RPMI7951 (cell line): ENCODE results near the gene SMIM38. TPM values are rescaled to one million over a fixed set of nuclear protein-coding genes. Genes with fewer than 3 reads are reported as not detected.
"Not testable (repeated sequence)": the region's sequence is repeated elsewhere in the genome, so short reads cannot be mapped to it uniquely, and the experiment has no call there.

ENCODE experiments used
- DNase-seq: peaks from one replicate; pipeline ENCODE4 v3.0.0-alpha.2; 2012; ENCODE audit warnings: low read depth
- total RNA-seq: library from RNA; depleted of rRNA; stranded (reverse); fragments of >200 nt; shearing (Covaris generic); gene quantifications from 2 replicates; pipeline ENCODE4 v1.2.3, GENCODE V29; 2014

The SMIM38 gene
- total RNA-seq, 1 experiment from 2014 or later, result not detected

DNA sequence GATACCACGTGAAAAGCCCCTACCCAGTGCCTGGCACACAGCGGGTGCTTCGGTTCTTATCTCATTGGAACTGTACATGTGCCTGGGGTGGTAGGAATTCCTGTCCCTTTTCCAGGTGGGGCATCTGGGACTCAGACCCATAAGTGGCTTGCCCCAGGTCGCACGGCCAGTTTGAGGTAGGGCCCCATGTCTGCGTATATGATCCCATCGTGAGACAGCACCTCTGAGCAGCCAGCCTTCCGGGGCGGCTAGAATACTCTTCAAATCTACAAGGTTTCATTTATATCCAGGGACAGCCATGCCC, 33.5 kb upstream of the SMIM38 start:
- DNase-seq, result no peak

DNA sequence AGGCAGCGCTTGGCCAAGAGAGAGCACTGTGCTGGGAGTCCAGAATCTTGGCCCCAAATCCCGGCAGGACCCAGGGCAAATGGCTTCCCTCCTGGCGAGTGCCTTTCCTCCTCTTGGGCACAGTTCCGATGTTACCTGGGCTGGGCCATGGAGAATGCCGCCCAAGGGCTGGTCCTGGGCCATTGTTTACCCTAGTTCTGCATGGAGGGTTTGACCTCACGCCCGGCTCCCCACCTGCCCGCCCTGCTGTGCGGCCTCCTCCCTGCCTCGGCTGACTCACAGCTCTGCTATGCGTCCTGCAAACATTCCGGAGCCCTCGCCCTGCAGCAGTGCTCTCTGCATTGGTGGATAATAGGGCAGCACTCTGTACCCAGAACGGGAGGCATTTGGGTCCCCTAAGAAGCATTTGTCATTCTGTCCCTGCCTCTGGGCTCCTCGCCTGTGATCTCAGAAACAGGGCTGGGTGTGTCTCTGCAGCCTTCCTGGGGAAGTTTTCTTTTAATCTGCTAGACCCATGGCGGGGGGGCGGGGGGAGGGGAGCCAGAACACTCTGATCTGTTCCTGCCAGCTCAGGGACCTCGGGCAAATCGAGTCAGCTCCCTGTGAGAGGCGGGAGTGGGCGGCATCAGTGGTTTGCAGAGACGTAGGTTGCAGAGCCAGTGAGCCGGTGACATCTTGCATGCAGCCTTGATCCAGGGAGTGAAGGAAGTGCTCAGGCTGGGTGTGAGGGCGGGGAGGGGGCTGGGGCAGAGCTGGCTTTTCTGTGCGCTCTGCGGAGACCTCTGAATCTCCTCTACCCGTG, 32.9 kb upstream of the SMIM38 start:
- peak; percentile 91 for DNase-seq

DNA sequence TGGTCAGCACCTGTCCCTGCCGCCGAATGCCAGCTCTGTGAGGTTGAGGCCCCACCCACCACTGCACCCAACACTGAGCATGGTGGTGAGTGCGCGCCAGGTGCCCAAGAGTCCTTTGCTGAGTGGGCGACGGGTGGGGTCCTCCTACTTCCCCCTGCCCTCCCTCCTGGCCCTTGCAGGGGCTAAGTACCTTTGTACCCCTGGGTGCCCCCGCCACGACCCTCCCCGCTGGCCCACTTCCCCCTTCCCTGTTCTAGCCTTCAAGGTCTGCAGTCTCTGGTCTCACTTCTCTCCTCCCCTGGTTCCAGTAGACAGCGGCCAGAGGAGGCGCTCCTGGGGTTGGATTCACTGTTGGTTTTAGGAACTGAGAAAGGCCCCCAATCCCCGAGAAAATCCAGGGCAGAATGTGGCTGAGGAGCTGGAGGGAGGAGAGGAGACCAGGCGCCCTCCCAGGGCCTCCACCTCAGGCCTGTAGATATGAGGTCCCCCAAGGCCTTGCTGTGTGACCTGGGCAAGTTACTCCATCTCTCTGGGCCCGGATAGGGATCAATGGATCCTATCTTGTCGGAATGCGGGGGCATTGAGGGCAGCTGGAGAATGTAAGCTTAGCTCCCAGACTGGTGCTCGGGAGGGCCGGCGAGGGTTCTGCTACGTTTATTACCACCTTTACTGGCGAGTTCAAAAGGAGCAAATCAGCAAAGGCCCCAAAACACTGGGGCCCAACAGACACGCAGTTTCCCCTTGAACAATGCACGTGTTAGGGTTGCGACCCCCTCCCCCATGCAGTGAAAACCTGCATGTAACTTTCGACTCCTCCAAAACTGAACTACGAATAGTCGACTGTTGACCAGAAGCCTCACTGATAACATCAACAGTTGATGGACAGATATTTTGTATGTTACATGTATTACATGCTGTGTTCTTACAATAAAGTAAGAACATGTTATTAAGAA, 31.9 kb upstream of the SMIM38 start:
- DNase-seq, result no peak

DNA sequence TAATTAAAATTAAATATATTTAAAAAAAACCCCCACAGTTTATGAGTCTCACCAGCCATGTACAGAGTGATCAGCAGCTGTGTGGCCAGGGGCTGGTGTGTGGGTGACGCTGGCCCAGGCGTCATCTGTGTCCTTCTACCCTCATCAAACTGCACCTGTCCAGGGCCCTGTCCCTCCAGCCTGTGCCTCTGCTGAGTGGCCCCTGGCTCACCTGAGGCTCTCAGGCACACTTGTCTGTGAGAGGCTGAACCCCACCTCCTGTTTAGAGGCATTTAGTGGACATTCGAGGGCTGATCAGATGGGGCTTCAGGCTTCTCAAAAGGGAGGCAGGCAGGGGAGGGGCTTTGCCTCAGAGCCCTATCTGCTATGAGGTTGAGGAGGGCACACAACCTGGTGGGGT, 29.9 kb upstream of the SMIM38 start:
- no peak for DNase-seq

DNA sequence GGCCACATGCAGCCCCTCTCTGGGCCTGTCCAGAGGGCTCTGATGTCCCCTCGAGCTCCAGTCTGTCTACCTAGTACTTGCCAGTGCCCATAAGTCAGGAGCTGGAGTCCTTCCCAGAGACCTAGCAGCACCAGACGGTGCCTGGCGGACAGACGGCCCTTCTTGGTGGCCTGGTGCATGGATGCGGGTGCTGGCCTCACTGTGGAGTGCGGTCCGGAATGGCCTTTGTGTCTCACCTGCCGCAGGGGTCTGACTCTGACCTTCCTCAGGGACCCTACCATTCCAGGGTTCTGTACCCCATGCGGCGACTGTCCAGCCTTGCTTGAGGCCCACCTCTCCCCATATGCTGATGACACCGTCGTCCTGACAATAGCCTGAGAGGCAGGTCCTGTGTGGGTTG, 29.4 kb upstream of the SMIM38 start:
- DNase-seq, result no peak

DNA sequence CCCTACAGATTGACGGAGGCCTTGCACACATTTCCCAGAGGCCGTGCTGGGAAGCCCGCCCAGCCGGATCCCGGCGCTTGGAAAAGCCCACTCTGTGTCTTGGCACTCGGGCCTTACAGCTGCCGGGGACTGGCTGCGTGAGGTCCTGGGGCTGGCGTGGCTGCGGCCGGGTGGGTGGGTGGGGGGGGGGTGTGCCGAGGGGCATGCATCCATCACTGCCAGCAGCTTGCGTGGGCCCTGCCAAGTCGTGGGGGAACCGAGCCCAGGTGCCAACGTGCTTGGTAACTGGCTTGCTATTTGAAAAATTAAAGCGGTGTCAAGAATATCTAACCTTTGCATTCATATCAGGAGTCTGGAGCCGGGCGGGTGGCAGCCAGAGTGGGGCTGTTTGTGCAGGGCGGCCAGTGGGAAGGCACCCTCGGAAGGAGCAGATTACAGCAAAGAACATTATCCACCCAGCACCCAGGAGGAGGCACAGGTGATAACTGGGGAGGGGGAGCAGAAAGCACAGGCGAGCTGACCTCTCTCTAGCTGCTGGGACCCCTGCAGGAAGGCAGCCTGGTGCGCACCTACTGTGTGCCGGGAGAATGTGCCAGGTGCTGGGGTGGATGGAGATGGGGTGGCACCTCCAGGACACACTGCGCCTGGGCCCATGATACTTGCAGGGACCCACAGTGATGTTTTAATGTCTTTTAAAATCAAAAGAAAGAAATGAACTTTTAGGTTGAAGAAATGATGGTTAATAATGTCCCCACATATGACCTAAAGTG, 28.5 kb upstream of the SMIM38 start:
- DNase-seq, result no peak

DNA sequence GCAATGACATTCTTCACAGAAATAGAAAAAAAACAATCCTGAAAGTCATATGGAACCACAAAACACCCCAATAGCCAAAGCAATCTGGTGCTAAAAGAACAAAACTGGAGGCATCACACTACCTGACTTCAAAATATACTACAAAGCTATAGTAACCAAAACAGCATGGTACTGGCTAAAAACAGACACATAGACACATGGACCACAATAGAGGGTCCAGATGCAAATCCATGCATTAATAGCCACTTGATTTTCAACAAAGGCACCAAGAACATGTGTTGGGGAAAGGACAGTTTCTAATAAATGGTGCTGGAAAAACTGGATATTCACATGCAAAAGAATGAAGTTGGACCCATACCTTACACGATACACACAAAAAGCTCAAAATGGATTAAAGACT, 27.9 kb upstream of the SMIM38 start:
- no peak for DNase-seq

DNA sequence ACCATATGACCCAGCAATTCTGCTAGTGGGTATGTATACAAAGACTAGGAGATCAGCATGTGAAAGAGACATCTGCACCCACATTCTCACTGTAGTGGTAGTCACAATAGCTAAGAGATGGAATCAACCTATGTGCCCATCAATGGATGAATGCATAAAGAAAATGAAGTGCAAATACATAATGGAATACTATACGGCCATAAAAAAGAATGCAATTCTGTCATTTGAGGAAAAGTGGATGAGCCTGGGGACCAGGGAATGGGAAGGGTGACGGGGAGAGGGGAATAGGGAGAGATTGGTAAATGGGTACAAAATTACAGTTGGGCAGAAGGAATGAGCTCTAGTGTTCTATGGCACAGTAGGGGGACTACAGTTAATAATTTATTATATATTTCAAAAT, 26.7 kb upstream of the SMIM38 start:
- DNase-seq, result no peak

DNA sequence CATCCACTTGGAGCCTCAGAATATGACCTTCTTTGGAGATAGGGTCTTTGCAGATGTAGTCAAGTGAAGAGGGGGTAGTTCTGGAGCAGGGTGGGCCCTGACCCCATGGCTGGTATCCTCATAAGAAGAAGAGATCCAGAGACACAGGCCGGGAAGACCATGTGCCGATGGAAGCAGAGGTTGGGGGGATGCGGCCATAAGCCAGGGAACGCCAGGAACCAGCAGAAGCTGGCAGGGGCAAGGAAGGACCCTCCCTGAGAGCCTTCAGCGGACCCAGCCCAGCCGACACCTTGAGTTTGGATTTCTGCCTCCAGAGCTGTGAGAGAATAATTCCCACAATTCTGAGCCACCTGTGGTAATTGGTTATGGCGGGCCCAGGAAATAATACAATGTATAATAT, 26.1 kb upstream of the SMIM38 start:
- no peak for DNase-seq

DNA sequence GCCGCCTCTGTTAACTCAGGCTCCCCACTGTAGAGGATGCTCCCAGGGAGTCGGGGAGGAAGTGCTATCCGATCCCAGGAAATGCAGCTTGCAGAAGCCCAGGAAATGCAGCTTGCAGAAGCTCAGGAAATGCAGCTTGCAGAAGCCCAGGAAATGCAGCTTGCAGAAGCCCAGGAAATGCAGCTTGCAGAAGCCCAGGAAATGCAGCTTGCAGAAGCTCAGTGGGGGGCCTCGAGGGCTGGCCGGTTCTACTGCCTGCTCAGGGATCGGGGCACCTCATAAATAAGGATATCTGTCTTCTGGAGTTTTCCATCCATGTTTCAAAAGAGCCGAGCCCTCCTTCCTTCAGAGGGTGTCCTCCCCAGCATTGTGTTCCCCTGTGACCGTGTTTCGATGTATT, 25.1 kb upstream of the SMIM38 start:
- no peak for DNase-seq

DNA sequence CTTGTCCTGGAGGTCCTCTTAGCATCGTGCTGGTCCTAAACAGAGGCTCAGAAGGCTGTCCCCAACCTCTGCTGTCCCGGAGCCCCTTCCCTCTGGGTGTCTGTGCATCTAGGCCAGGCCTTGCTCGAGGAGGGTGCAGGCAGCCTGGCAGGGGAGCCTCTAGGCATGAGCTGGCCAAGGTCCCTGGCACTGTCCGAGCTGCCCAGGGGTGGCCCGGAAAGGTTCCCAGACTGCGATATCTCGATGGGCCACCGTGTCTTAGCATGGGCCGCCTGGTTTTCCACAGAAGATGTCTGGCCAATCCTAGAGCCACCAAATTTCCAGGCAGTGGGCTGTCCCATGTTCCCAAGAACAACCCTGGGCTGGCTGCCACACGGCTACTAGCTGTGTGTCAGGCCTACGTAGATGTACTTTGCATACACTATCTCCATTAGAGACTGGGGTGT, 24.6 kb upstream of the SMIM38 start:
- DNase-seq, result no peak

DNA sequence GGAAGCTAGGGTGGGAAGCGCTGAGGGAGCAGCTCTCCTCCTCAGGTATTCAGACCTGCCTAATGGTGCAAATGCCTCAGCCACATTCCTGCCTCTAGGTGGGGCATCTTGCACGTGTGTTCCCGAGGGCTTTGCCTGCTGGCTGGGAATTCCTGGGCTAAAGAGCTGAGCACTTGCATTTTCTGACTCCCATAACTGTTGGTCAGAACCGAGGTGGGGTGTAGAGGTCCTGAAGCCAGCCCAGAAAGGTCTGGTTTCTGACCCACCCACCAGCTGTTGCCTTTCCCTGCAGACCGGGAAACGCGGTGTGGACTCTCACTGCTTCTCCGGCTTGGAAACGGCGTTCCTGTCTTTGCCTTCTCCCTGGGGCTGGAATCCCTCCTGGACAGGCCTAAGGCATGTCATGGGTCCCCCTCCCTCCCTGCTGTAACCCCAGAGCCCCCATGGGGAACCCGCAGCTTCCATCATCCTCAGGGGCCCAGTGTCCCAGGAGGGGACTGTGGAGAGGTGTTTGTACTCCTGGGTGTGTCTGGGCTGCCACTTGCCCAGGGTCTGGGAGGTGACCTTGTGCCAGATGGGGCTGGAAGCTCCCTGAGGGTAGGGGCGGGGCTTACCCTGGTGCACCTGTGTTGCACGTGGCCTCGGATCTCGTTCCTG, 24.0 kb upstream of the SMIM38 start:
- DNase-seq, result peak; percentile 67

DNA sequence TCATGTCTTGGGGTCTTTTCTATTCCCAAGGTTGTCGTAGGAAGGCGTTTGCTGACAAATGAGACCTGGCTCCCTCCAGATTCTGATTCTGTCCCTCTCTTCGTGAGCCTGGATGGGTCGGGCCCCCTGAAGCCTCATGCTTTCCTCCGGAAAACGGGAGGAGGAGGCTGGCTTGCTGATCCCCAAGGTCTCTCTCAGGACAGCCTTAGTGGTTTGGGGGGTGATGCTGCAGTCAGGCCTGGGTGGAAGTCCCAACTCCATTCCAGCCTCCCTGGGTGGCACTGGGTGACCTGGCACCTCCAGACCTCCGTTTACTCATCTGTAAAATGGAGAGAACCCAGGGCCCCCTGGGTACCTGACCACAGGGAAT, 23.4 kb upstream of the SMIM38 start:
- no peak for DNase-seq

DNA sequence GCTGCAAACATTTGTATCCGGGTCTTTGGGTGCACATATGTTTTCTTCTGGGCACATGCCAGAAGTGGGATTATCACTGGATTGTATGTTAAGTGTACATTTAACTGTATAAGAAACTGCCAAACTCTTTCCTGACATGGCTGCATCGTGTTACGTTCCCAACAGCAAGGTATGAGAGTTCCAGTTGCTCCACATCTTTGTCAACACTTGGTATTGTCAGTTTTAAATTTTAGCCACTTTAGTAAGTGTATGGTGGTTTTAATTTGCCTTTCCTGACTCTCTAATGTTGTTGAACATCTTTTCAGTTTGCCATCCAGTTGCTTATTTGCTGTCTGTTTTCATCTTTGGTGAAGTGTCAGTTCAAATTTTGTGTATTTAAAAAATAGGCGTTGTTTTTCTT, 22.5 kb upstream of the SMIM38 start:
- no peak for DNase-seq

DNA sequence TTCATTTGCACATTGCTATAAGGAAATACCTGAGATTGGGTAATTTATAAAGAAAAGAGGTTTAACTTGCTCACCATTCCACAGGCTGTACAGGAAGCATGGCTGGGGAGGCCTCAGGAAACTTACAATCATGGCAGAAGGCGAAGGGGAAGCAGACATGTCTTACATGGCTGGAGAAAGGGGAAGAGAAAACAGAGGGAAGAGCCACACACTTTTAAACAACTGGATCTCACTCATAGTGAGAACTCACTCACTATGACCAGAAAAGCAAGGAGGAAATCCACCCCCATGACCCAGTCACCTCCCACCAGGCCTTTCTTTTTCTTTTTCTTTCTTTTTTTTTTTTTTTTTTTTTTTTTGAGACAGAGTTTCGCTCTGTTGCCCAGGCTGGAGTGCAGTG, 21.6 kb upstream of the SMIM38 start:
- DNase-seq, result not testable (repeated sequence)

DNA sequence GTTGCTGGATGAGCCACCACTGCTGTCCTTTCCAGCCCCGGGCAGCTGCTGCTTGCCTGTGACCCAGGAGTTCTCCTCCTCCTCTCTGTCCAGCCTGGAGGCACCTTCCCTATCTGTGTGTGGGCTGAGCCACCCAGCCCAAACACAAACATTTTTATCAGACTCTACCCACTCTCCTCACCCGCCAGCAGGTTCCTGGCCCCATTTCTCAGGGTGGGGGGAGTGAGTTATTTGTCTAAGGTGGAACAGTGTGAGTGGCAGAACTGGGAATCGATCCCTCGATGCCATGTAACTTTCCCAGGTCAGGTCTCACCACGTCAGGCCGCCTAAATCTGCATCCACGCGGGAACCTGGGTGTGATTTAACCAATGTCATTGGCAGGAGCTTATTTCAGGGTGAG, 20.8 kb upstream of the SMIM38 start:
- no peak for DNase-seq

DNA sequence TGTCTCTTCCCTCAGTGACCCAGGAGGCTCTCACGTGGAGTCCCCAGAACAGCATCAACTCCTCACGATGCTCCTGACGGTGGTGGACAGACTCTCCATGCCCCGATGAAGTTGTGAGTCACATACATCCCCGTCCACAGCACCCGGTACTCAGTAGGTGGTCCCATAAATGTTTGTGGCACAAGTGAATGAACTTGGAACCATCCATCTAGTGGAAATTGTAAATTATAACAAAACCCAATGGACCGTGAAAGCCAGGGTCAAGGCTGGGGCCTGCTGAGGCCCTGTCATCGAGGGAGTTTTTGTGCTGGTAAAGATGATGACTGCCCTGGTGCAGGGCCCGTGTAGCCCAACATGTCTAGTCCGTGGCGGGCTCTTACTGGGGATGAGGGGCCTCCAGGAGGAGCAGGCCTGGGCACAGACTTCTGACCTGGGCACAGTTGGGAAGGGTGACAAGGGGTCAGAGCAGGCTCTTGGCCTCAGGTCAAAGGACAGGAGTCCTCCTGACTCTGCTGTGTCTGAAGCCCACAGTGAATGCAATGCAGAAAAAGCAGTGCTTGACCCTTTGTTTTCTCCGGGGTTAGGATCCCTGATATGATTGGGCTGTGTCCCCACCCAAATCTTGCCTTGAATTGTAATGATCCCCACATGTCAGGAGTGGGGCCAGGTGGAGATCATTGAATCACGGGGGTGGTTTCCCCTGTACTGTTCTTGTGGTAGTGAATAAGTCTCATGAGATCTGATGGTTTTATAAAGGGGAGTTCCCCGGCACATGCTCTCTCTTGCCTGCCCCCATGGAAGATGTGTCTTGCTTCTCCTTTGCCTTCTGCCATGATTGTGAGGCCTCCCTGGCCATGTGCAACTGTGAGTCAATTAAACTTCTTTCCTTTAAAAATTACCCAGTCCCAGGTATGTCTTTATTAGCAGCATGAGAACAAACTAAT, 20.0 kb upstream of the SMIM38 start:
- DNase-seq, result peak; percentile 20

DNA sequence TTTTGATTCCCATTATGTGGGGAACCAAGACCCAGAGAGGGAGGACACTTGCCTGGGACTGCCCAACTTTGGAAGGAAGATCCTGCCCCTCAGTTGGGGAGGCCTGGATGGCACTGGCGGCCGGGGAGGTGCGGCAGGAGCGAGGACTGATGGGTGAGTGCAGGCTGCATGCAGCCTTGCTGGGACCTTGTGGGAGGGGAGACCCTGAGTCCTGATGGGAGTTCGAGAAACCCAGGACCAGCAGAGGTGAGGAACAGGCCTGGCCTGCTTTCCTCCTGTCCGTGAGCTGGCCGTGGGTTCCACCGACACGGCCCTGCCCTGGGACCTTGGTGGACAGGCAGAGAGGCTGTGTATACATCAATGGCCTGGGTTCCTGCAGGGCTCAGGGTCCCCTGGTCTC, 19.3 kb upstream of the SMIM38 start:
- no peak for DNase-seq

DNA sequence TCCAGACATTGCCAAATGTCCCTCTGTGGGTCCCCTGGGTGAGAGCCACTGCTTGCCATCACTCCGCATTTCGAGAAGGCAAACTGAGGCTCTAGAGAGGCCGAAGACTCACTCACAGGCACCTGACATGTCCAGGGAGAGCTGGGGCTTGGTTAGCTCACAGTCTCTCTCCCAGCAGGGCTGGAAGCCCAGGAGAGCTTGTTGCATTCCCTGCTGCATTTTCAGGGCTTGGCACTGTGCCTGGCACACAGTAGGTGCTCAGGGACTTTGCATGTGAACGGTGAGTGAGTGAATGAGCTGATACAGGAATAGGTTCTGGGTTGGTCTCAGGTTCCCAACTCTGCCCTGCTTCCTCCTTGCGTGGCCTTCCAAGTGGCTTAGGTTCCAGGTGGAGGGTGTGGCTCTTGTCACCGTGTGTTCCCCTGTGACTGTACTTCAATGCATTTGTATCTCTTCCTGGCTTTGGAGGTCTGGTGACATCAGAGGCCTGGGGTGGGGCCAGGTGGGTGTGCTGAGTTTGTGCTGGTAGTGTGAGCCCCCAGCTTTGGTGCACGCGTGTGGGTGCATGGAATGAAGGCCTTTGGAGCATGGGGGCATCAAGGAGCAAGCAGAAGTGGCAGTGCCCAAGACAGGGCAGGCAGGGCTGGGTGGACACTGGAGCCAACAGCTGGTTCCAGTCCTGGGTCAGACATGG, 18.4 kb upstream of the SMIM38 start:
- no peak for DNase-seq

DNA sequence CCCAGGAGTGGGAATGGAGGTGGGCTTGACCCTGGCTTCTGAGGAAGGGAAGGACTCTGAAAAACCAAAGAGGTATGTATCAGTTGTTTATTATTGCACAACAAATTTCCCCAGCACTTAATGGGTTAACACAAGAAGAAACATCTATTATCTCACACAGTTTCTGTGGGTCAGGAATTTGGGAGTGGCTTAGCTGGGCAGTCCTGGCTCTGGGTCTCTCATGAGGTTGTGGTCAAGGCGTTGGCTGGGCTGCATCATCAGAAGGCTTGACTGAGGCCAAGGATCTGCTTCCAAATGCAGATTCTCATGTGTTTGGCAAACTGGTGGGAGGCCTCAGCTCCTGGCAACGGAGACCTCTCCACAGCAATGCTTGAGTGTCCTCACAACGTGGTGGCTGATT, 17.5 kb upstream of the SMIM38 start:
- DNase-seq, result peak; percentile 87
